ENCODE results near the gene ALDH1L1. TPM values are rescaled to one million over a fixed set of nuclear protein-coding genes. Genes with fewer than 3 reads are reported as not detected.
A peak's percentile ranks its signal among the peaks of the same experiment; 100 is the strongest.
"Not testable (repeated sequence)": the region's sequence is repeated elsewhere in the genome, so short reads cannot be mapped to it uniquely, and the experiment has no call there.

Gene ALDH1L1
- total RNA-seq, 1 experiment from 2014 or later = 0.54 TPM

DNA sequence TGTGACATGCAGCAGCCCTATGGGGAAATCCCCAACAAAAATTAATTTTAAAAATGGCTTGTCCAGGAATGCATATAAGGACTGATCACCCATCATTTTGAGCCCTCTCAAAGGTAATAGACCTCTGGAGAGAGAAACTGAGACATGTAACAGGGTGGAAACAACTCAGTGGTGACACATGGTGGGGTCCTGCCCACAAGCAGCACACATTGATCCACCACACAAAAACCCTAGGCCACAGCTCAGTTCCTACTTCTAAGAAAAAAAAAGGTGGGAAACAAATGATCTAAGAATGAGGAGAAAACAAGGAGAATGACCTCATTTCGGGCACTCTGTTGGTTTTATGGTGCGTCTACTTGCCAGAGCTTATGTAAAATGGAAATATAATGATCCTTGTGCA lies 94.5 kb downstream of the ALDH1L1 start:
- DNase-seq (ENCODE audit: extremely low read depth, low read depth) = no peak

DNA sequence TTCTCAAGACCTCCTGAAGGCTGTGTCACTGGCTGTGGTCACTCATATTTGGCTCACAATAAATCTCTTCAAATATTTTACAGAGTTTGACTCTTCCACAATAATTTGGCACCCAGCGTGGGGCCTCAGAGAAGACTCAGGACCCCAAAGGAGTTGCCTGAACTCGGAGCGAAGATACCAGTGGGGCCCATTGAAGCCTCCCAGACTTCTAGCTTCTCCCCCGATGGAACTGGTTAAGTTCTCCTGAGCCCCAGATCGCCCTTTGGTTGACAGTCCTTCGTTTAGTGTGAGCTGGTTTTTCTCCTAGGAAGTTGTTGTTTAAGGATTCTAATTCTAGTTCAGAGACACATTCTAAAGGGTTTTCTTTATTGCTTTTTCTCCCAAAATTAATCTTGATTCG lies 95.1 kb downstream of the ALDH1L1 start:
- DNase-seq (ENCODE audit: extremely low read depth, low read depth) = no peak

DNA sequence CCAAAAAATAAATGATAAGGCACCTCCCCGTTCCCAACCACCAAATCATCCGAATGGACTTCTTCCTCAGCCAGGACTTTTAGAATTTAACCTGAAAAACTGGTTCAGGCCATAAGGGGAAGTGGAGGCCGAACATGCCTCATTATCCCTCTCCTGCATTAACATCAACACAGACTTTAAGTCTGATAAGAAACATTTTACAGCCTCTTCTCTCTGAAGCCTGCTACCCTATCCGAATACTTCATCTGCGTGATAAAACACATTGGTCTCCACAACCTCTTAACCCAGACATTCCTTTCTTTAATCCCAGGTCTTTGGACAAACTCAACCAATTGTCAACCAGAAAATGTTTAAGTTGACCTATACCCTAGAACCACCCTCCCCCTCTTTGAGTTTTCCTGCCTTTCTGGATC lies 95.6 kb downstream of the ALDH1L1 start:
- DNase-seq (ENCODE audit: extremely low read depth, low read depth) = no peak

DNA sequence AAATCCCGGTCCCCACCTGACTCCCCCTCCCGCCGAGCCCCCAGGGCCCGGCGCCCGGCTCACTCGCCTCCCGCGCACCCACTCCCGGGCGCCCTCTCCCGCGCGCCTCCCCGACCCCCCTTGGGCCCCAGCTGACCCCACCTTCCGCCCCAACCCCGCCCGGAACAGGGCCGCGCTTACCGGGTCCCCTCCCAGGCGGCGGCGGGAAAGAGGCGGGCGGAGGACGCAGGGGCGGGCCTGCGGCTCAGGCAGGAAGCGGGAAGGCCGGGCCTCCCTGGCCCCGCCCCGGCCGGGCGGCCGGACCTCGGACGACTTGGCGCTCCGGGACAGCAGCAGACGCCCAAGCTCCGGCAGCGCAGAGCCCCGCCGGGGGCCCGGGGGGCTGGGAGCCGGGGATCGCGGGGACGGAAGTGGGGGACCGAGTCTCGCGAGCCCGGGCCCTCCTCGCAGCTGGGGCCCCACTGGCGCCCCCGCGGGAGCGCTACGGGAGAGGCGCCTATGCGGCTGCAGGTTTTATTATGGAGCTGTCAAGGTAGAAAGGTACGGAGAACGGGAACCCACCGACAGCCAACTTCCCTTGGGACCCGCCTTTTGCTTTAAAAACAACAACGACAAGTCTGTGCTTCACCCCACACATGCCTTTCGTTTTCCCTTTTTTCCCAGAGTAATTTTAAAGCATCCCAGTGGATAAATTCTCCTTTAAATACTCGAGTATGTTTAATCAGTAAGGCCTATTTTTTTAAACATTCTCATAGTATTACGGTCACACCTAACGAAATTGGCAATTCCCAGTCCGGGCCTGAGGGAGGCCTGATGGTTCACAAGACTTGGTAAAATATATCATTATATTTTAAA lies 96.2 kb downstream of the ALDH1L1 start, which contains the start of gene SLC41A3:
TSS of gene SLC41A3 (minus strand) at position 212 of the 855 bp plus-strand sequence. CDS start 15,905 bp downstream, outside the sequence.
- DNase-seq (ENCODE audit: extremely low read depth, low read depth) = peak; percentile 57

DNA sequence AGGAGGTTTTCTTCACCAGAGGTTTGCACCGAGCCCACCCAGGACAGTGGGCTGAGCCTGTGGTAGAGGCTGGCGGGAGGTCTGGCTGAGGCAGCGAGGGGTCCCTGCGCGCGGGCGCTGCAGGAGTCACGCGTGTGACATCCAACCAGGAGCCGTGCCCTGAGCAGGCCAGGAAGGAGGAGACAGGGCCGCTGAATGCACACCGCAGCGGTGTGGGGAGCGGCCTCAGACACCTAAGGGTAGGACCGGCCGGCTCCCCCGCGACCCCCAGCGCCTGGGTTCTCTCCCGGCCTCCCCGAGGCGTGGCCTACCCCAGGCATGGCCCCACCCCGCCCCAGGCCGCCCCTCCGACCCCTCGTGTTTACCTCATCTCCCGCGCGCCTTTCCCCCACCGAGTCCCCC lies 96.9 kb downstream of the ALDH1L1 start:
- no peak for DNase-seq (ENCODE audit: extremely low read depth, low read depth)

DNA sequence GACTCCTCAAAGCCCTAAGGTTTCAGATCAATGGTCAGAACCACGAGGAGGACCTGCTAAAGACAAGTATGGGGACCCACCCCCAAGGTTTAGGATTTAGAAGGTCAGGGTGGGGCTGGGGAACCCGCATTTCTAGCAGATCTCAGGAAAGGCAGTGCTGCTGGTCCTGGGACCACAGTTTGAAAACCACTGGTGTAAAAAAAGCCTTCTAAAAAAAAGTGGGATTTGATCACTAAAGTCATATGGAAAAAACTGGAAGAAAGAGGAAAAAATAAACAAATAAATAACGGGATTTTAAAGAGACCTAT lies 97.3 kb downstream of the ALDH1L1 start:
- no peak for DNase-seq (ENCODE audit: extremely low read depth, low read depth)

DNA sequence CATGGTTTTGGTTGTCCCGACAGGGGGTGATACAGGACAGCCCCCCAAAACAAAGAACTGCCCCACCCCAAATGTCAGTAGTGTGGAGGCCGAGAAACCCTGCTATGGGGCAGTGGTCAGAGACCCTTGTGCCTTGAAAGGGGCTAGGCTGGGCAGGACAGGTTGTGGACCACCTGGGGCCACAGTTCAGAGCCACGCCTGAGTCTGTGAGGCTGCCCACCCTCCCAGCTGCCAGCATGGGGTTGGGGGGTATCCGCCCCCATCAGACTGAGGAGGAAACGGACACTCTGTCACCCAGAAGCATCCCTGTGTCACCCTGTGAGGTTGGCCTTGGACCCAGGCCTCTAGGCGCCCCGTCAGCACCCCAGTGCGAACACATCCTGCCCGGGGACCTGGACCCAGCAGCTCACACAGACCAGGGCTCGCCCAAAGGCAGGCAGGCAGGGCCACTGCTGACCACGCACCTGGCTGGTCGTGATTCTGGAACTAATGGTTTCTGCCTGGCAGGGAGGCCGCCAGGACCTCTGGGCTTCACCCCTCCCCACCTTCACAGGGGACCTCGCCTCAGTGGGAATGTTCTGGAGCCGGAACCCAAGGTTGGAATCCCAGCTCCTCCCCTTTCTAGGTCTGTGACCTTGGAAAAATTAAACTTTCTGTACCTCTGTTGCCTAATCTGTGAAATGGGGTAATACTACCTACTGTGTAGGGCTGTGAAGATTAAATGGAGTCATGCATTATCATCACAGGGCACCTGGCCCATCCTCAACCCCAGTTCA lies 97.8 kb downstream of the ALDH1L1 start:
- no peak for DNase-seq (ENCODE audit: extremely low read depth, low read depth)

DNA sequence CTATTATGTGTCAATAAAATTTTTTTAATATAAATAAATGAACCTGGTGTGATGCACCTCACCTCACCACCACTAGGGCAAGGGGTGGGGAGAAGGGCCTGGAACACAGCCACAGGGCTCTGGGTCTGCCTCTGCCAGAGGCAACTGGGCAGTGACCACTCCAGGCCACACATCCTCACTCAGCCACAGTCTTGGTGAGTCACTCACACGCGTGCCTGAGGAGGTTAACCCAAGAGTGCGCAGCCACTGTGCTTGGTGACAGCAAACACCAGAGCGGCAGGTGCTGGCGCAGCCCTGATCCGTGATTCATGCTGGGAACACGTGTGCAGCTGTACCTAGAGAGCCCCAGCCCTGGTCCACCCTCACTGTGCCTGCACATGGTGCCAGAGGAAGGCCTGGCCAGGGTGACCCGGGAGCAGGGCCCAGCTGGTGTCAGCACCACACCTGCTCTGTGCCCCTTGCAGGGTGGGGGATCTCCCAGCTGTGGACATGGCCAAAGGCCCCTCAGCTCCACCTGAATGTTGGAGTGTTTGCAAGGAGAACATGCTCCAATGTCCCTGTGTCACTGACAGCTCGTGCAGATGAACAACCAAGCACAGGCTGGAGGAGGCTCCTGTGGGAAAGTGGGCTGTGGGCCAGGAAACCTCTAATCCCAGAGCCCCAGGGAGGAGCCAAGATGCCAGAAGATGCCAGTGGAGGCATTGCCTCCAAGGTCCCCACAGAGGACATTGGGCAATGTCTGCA lies 98.6 kb downstream of the ALDH1L1 start:
- no peak for DNase-seq (ENCODE audit: extremely low read depth, low read depth)

DNA sequence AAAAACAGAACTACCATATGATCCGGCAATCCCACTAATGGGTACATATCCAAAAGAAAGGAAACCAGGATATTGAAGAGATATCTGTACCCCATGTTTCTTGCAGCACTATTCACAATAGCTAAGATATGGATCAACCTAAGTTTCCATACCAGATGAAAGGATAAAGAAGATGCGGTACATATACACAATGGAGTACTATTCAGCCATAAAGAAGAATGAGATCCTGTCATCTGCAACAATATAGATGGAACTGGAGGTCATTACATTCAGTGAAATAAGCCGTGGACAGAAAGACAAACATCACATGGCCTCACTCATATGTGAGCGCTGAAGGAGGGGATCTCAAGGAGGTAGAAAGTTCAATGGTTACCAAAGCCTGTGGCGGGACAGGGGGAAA lies 99.4 kb downstream of the ALDH1L1 start:
- DNase-seq (ENCODE audit: extremely low read depth, low read depth) = no peak

DNA sequence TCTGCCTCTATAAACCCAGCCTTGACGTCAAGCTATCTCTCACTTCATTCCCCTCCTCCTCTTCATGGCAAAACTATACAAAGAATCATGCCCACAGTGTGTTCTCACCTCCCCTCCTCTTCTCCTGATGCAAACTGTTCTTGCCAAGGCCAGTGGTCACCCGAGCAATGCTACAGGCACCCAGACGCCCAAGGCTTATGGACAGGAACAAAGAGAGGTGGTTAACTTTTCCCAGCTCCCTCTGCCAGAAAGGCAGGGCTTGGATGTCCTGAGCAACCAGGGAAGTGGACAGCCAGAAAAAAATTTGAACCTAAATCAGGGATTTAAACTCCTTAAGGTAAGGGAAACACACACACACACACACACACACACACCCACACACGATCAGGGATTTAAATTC lies 101.5 kb downstream of the ALDH1L1 start:
- no peak for DNase-seq (ENCODE audit: extremely low read depth, low read depth)

DNA sequence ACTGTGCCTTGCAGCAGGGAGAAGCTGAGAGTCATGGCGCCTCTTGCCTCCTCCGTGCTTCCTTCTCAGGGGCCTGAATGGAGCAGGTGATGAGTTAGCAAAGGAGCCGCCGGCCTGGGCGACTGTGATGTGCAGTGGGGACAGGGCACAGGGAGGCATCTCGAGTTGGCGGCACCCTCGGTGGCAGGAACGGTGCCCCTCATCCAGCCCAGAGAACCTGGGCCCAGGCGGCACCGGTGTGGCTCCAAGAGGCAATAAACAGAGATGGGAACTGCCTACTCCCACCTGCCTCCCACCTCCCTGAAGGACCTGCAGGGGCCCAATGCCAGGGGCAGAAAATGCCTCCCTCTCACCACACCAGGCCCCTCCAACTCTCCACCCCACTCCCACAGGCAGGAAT lies 102.6 kb downstream of the ALDH1L1 start:
- no peak for DNase-seq (ENCODE audit: extremely low read depth, low read depth)

DNA sequence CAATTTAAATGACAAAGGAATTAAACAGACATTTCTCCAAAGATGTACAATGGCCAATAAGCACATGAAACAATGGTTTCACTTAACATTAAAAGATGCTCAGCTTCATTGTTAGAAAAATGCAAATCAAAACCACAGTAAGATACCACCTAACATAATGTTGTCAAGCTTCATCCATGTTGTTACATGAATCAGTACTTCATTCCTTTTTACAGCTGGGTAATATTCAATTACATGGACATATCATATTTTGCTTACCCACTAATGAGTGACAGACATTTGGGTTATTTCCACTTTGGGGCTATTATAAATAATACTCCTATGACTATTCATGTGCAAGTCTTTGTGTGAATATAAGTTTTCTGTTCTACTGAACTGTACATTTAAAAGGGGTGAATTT lies 104.2 kb downstream of the ALDH1L1 start:
- no peak for DNase-seq (ENCODE audit: extremely low read depth, low read depth)

DNA sequence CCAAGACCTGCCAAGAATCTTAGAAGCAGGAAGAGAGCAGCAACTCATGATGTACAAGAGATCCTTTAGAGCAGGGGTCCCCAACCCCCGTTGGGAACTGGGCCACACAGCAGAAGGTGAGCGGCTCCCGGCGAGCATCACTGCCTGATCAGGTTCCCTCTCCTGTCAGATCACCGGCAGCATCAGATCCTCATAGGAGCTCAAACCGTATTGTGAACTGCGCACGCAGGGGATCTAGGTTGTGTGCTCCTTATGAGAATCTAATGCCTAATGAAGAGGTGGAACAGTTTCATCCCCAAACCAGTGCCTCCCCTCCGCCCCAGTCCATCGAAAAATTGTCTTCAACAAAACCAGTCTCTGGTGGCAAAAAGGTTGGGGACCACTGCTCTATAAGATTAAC lies 110.2 kb downstream of the ALDH1L1 start:
- no peak for DNase-seq (ENCODE audit: extremely low read depth, low read depth)

DNA sequence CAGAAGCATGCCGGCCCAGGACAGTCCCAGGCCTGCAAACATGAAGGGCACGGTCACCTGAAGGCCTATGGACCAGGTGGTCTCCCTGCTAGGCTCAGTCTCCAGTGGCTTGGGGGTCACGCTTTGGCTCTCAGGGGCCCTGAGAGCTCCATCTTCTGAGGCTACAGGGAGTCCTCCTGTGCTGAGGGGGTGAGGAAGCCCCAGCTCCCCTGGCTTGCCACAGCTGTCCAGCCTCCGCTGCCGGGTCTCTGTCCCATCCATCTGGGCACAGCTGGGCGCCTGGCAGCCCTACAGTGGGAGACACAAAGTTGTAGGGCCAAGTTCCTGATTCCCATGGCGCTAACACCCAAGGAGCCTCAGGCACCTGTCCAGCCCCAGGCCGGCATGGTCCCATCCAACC lies 112.4 kb downstream of the ALDH1L1 start:
- DNase-seq (ENCODE audit: extremely low read depth, low read depth) = no peak

DNA sequence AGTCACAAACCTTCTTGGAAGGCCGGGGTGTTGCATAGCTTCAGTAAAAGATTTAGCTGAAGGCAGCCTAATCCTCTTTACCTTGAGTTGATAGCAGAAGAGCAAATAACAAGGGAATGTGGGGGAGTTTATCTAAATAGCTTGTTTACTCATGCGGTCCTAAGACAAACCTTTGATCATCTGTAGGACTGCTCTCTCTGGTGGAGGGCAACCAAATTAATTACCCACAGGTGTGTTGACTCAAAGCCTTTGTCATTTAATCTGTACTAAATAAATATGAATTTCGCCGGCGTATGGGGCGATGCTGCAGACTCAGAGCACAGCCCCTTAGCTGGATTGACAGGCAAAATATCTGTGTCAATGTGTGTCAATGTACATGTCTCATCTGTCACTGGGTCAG lies 113.7 kb downstream of the ALDH1L1 start:
- DNase-seq (ENCODE audit: extremely low read depth, low read depth) = not testable (repeated sequence)

DNA sequence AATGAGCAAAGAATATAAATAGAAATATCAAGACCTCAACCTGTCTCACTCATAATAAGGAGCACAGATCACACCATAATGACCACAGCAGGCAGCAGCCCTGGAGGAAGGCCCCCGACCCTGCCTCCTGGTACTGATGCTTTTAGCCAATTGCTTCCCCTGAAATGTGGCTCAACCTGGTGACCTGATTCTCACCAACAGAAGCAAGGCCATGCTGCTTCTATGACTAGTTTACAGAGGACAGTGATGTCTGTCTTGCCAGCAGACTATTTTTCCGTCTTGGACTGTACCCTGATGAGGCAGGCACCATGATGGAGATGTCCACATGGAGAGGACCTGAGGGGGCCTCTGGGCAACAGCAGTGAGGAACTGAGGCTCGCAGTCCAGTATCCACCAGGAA lies 114.5 kb downstream of the ALDH1L1 start:
- no peak for DNase-seq (ENCODE audit: extremely low read depth, low read depth)

DNA sequence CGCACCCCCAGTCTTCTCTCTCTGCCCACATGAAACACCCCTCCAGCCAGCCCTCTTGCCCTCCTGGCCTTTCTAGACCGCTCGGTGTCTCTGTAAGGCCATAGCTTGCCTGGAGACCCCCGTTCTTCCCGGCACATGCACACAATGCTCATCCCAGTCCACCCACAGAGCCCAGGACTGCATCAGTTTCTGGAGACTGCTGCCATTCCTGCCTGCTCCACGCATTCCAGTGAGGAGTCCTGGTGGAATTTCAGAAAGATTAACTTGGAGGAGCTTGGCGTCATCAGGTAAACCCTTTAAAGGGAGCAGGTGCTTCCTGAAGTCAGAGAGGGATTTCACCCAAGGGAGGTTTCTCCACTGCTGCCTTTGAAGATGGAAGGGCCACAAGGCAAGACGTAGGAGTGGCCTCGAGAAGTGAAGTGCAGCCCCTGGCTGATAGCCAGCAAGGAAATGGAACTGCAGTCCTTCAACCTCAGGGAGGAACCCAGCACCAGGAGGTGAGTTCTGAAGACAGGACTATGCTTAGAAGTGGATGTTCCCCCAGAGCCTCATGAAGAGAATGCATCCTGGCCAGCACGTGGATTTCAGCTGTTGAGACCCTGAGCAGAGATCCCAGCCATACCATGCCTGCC lies 115.6 kb downstream of the ALDH1L1 start:
- no peak for DNase-seq (ENCODE audit: extremely low read depth, low read depth)

DNA sequence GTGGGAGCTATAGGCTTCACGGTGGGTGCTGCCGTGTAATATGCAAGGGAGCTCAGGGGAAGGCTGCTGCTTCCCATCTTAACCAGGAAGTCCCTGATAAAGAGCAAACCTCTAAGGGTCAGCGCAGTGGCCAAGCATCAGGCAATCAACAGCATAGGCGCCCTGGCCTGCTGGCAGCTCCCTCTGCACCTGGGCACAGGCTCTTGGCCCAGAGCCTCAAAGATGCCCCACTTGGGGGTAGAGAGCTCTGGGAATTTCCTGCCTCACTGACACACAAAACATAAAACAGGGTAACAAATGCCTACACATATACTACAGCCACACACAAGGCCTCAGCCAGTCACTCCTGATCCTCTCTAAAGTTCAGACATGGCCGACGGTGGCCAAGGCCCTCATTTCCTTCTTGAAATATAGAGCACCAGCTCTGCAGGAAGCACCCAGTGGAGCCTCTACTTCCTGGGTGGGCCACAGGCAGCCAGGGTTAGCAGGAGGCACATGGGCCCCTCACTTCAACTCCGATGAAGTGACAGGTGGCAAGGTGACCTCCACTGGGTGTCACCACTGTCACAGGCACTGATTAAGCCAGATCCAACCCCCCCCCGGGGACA lies 116.9 kb downstream of the ALDH1L1 start:
- DNase-seq (ENCODE audit: extremely low read depth, low read depth) = no peak

DNA sequence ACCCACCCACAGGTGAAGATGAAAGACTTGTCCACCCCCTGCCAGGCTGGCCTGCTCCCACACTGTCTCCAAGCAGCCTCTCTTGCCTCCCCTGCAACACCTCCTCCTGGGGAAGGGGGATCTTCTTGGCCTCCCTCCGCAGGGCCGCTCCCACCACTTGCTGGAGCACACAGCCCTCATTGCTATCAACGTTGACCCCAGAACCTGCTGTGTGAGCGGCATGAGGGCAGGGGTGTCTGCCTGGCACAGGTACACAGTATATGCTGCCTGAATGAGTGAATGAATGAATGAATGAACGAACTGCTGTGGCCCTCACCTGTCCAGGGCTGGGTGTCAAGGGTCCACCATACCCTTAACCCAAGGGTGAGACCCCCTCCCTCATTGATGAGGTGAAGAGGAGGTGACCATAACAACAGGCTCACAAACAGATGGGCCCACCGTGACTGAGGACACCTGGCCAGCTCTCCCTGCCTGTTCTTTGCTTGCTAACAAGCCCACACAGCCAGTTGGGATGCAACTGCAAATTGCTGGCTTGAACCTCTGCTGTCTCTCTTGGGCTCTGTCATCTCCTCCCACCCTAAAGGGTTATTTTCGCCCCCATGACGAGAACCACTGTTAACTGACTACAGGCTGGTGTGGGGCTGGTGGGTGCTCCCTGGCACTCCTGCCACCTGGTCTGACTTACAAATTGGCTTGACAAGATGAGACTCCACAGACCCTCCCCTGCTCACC lies 118.9 kb downstream of the ALDH1L1 start:
- DNase-seq (ENCODE audit: extremely low read depth, low read depth) = no peak
